ENCODE data around the gene STEAP3.
A peak's percentile ranks its signal among the peaks of the same experiment; 100 is the strongest.

STEAP3 gene

GRCh38 chr2:119190321-119191111 is 33.1 kb upstream of the STEAP3 start:
- Histone ChIP-seq H3K4me1 (ENCODE audit: insufficient read depth, insufficient read length) (no peaks in the 10 kb centered on the region), H3K4me3 (ENCODE audit: insufficient read length, low read depth) (no peak overlapping the region), H3K9me3 (ENCODE audit: insufficient read depth, low read length) (no peaks in the 10 kb centered on the region), H3K36me3 (ENCODE audit: insufficient read depth, insufficient read length, low read length) (no peaks in the 10 kb centered on the region), H3K9ac (ENCODE audit: insufficient read length, low read depth) (no peak overlapping the region), H3K27me3 (ENCODE audit: insufficient read depth, insufficient read length) (peaks cover 3% of the 10 kb centered on the region)
- TF ChIP-seq YY1 (IDR thresholded peaks at IDR 0.05; ENCODE audit: insufficient read depth, insufficient read length) (no peak), ZNF274 (IDR thresholded peaks at IDR 0.05; ENCODE audit: low read depth, low read length) (no peak), SUZ12 (IDR thresholded peaks at IDR 0.05; ENCODE audit: extremely low read depth, insufficient read depth, insufficient read length) (no peak)
- no peak for DNase-seq (ENCODE audit: low read depth, low spot score)

GRCh38 chr2:119192893-119193292 is 30.7 kb upstream of the STEAP3 start:
- no peaks in the 10 kb centered on the region for H3K9me3 ChIP-seq (ENCODE audit: insufficient read depth, low read length)
- no peak for TF ChIP-seq SUZ12 (IDR thresholded peaks at IDR 0.05; ENCODE audit: extremely low read depth, insufficient read depth, insufficient read length)
- no peak for TF ChIP-seq YY1 (IDR thresholded peaks at IDR 0.05; ENCODE audit: insufficient read depth, insufficient read length)
- TF ChIP-seq ZNF274 (IDR thresholded peaks at IDR 0.05; ENCODE audit: low read depth, low read length), result no peak
- no peak for DNase-seq (ENCODE audit: low read depth, low spot score)
- peaks cover 2% of the 10 kb centered on the region for H3K4me1 ChIP-seq (ENCODE audit: insufficient read depth, insufficient read length)
- no peak overlapping the region for H3K9ac ChIP-seq (ENCODE audit: insufficient read length, low read depth)
- peaks cover 3% of the 10 kb centered on the region for H3K27me3 ChIP-seq (ENCODE audit: insufficient read depth, insufficient read length)
- H3K36me3 ChIP-seq (ENCODE audit: insufficient read depth, insufficient read length, low read length), result no peaks in the 10 kb centered on the region
- no peak overlapping the region for H3K4me3 ChIP-seq (ENCODE audit: insufficient read length, low read depth)

- H3K36me3 ChIP-seq (ENCODE audit: insufficient read depth, insufficient read length, low read length), result no peaks in the 10 kb centered on the region
- TF ChIP-seq YY1 (IDR thresholded peaks at IDR 0.05; ENCODE audit: insufficient read depth, insufficient read length) (no peak), ZNF274 (IDR thresholded peaks at IDR 0.05; ENCODE audit: low read depth, low read length) (no peak), SUZ12 (IDR thresholded peaks at IDR 0.05; ENCODE audit: extremely low read depth, insufficient read depth, insufficient read length) (no peak)
- H3K9ac ChIP-seq (ENCODE audit: insufficient read length, low read depth), result no peak overlapping the region
Measured at GRCh38 chr2:119195001-119195400, 28.6 kb upstream of the STEAP3 start.

GRCh38 chr2:119195887-119196286 is 27.7 kb upstream of the STEAP3 start:
- H3K36me3 ChIP-seq (ENCODE audit: insufficient read depth, insufficient read length, low read length), result no peaks in the 10 kb centered on the region
- H3K9me3 ChIP-seq (ENCODE audit: insufficient read depth, low read length), result no peaks in the 10 kb centered on the region
- peaks cover 3% of the 10 kb centered on the region for H3K27me3 ChIP-seq (ENCODE audit: insufficient read depth, insufficient read length)
- no peak overlapping the region for H3K4me3 ChIP-seq (ENCODE audit: insufficient read length, low read depth)
- H3K9ac ChIP-seq (ENCODE audit: insufficient read length, low read depth), result no peak overlapping the region
- peaks cover 3% of the 10 kb centered on the region for H3K4me1 ChIP-seq (ENCODE audit: insufficient read depth, insufficient read length)
- TF ChIP-seq ZNF274 (IDR thresholded peaks at IDR 0.05; ENCODE audit: low read depth, low read length) (no peak), YY1 (IDR thresholded peaks at IDR 0.05; ENCODE audit: insufficient read depth, insufficient read length) (no peak)
- DNase-seq (ENCODE audit: low read depth, low spot score), result no peak

More at GRCh38 chr2:119195001-119195400, 28.6 kb upstream of the STEAP3 start:
- peaks cover 3% of the 10 kb centered on the region for H3K4me1 ChIP-seq (ENCODE audit: insufficient read depth, insufficient read length)
- H3K27me3 ChIP-seq (ENCODE audit: insufficient read depth, insufficient read length), result peaks cover 3% of the 10 kb centered on the region
- H3K9me3 ChIP-seq (ENCODE audit: insufficient read depth, low read length), result no peaks in the 10 kb centered on the region
- no peak overlapping the region for H3K4me3 ChIP-seq (ENCODE audit: insufficient read length, low read depth)
- no peak for DNase-seq (ENCODE audit: low read depth, low spot score)

- TF ChIP-seq ZNF274 (IDR thresholded peaks at IDR 0.05; ENCODE audit: low read depth, low read length) (no peak), YY1 (IDR thresholded peaks at IDR 0.05; ENCODE audit: insufficient read depth, insufficient read length) (no peak), SUZ12 (IDR thresholded peaks at IDR 0.05; ENCODE audit: extremely low read depth, insufficient read depth, insufficient read length) (no peak)
- DNase-seq (ENCODE audit: low read depth, low spot score), result peak; percentile 84
- no peak overlapping the region for H3K4me3 ChIP-seq (ENCODE audit: insufficient read length, low read depth)
Measured at GRCh38 chr2:119196301-119197125, 27.1 kb upstream of the STEAP3 start.

GRCh38 chr2:119197126-119197405 is 26.6 kb upstream of the STEAP3 start:
- DNase-seq (ENCODE audit: low read depth, low spot score), result peak; percentile 15
- Histone ChIP-seq H3K4me3 (ENCODE audit: insufficient read length, low read depth) (no peak overlapping the region), H3K27me3 (ENCODE audit: insufficient read depth, insufficient read length) (peaks cover 3% of the 10 kb centered on the region), H3K9ac (ENCODE audit: insufficient read length, low read depth) (no peak overlapping the region), H3K36me3 (ENCODE audit: insufficient read depth, insufficient read length, low read length) (no peaks in the 10 kb centered on the region), H3K4me1 (ENCODE audit: insufficient read depth, insufficient read length) (peaks cover 3% of the 10 kb centered on the region), H3K9me3 (ENCODE audit: insufficient read depth, low read length) (no peaks in the 10 kb centered on the region)
- no peak for TF ChIP-seq YY1 (IDR thresholded peaks at IDR 0.05; ENCODE audit: insufficient read depth, insufficient read length)
- no peak for TF ChIP-seq SUZ12 (IDR thresholded peaks at IDR 0.05; ENCODE audit: extremely low read depth, insufficient read depth, insufficient read length)
- TF ChIP-seq ZNF274 (IDR thresholded peaks at IDR 0.05; ENCODE audit: low read depth, low read length), result no peak

More at GRCh38 chr2:119196301-119197125, 27.1 kb upstream of the STEAP3 start:
- Histone ChIP-seq H3K36me3 (ENCODE audit: insufficient read depth, insufficient read length, low read length) (no peaks in the 10 kb centered on the region), H3K27me3 (ENCODE audit: insufficient read depth, insufficient read length) (peaks cover 3% of the 10 kb centered on the region), H3K9me3 (ENCODE audit: insufficient read depth, low read length) (no peaks in the 10 kb centered on the region), H3K9ac (ENCODE audit: insufficient read length, low read depth) (peak overlapping the region; percentile 23), H3K4me1 (ENCODE audit: insufficient read depth, insufficient read length) (peaks cover 3% of the 10 kb centered on the region)

Measured in NT2/D1 (cell line).